SKM-1 (cell line): ENCODE measurements around the gene PPARD.
"Not testable (repeated sequence)": the region's sequence is repeated elsewhere in the genome, so short reads cannot be mapped to it uniquely, and the experiment has no call there.

Experiments used
- DNase-seq: peaks from one replicate; lab custom pipeline; 2025; ENCODE audit not compliant: unreplicated experiment; lab: John Stamatoyannopoulos, UW

The PPARD gene

GRCh38 chr6:35435074-35435837 lies 92.9 kb downstream of the PPARD start:
- DNase-seq: no peak

- DNase-seq: no peak
Observed at GRCh38 chr6:35436071-35436857, 93.9 kb downstream of the PPARD start.

- not testable (repeated sequence) for DNase-seq
Observed at GRCh38 chr6:35438378-35439065, 96.2 kb downstream of the PPARD start.

- no peak for DNase-seq
Observed at GRCh38 chr6:35439308-35439707, 97.0 kb downstream of the PPARD start.

GRCh38 chr6:35441205-35441604 lies 98.8 kb downstream of the PPARD start:
- DNase-seq: no peak

- DNase-seq: no peak
Observed at GRCh38 chr6:35441642-35442041, 99.3 kb downstream of the PPARD start.

GRCh38 chr6:35442693-35443092 lies 100.3 kb downstream of the PPARD start:
- DNase-seq: no peak

GRCh38 chr6:35443341-35444030 lies 101.1 kb downstream of the PPARD start:
- no peak for DNase-seq

- DNase-seq: peak; percentile 7
Observed at GRCh38 chr6:35445691-35446090, 103.3 kb downstream of the PPARD start.

GRCh38 chr6:35448191-35448590 lies 105.8 kb downstream of the PPARD start:
- DNase-seq: no peak

GRCh38 chr6:35449287-35449881 lies 107.0 kb downstream of the PPARD start:
- DNase-seq: peak; percentile 49

- DNase-seq: no peak
Observed at GRCh38 chr6:35451354-35452182, 109.2 kb downstream of the PPARD start.

GRCh38 chr6:35452183-35453090 lies 110.1 kb downstream of the PPARD start, which contains the start of gene FANCE:
FANCE (plus strand) TSS chr6:35452338; CDS start chr6:35452546, 208 bp downstream.
- DNase-seq: peak; percentile 71

GRCh38 chr6:35453236-35453635 lies 110.9 kb downstream of the PPARD start:
- DNase-seq: no peak

GRCh38 chr6:35454391-35455110 lies 112.2 kb downstream of the PPARD start:
- DNase-seq: no peak

- DNase-seq: no peak
Observed at GRCh38 chr6:35457907-35458306, 115.5 kb downstream of the PPARD start.

- DNase-seq: no peak
Observed at GRCh38 chr6:35461270-35461669, 118.9 kb downstream of the PPARD start.

GRCh38 chr6:35463292-35463691 lies 120.9 kb downstream of the PPARD start:
- no peak for DNase-seq
